Left lung (tissue), 10 donors: ENCODE data around the gene NFKBIL1. TPM values are rescaled to one million over a fixed set of nuclear protein-coding genes. Genes with fewer than 3 reads are reported as not detected.
A peak's percentile ranks its signal among the peaks of the same experiment; 100 is the strongest.

Experiments
- ATAC-seq: fragments of 200-7000 bp; cut with Tn5 transposase; one replicate; pipeline ENCODE4 v1.9.1; 2020; ENCODE audit warnings: moderate library complexity
- DNase-seq, 4 donors: peaks; one replicate each; pipeline ENCODE4 v3.0.0-alpha.2; 2013 to 2020
- H3K27ac ChIP-seq, 2 donors: fragments of 200-600 bp; sonication (generic) in 1 of 2; one replicate each; pipeline versions ENCODE4 v1.5.0 to v1.8.0; 2020 to 2021
- H3K27me3 ChIP-seq, 2 donors: fragments of 200-600 bp; sonication (generic) in 1 of 2; one replicate each; pipeline versions ENCODE4 v1.5.0 to v1.8.0; 2020 to 2021
- H3K36me3 ChIP-seq, 2 donors: fragments of 200-600 bp; sonication (generic) in 1 of 2; one replicate each; pipeline versions ENCODE4 v1.5.0 to v1.8.0; 2020 to 2021
- H3K4me1 ChIP-seq, 2 donors: fragments of 200-600 bp; one replicate each; pipeline ENCODE4 v1.8.0; 2021
- H3K4me3 ChIP-seq, 2 donors: fragments of 200-600 bp; sonication (generic) in 1 of 2; one replicate each; pipeline versions ENCODE4 v1.5.0 to v1.8.0; 2020 to 2021; ENCODE audit warnings: mild to moderate bottlenecking in 1 of 2
- H3K9me3 ChIP-seq, 2 donors: fragments of 200-600 bp; sonication (generic) in 1 of 2; one replicate each; pipeline versions ENCODE4 v1.5.0 to v1.8.0; 2020 to 2021
- intact Hi-C, 2 donors: fragments of 100-400 bp; cut with DNase I; formaldehyde crosslinking; loops; one replicate each; pipeline versions ENCODE4 v1.11.2 to v1.14.2; 2022
- polyA plus RNA-seq, 6 donors: library from polyadenylated mRNA; unstranded; fragments of 120-200 nt; gene quantifications; one replicate each; pipeline ENCODE4 v1.2.1, GENCODE V29; 2013; ENCODE audit not compliant: insufficient read length in 6 of 6
- total RNA-seq, 2 donors: library from RNA; stranded (reverse); fragmentation: NEBNext Ultra II Directional; extraction: Animal tissue kit (Norgen Biotek cat#: 25700); gene quantifications; one replicate each; pipeline ENCODE4 v1.2.1, GENCODE V29; 2021
- TF ChIP-seq, protein P1 (sequence below), 2 donors: fragments of 200-600 bp; sonication (generic) in 1 of 2; IDR thresholded peaks; one replicate each; pipeline versions ENCODE4 v1.5.0 to v1.8.0; 2021; ENCODE audit warnings: antibody characterized with exemption in 2 of 2
- donor health status: DM: no; HTN: yes; CAD: no.
- donor health status: DM: no; HTN: no; CAD: no.

NFKBIL1 gene
- total and polyA plus RNA-seq, 8 donors, result 15.0 to 25.4 (median 18.8) TPM

DNA sequence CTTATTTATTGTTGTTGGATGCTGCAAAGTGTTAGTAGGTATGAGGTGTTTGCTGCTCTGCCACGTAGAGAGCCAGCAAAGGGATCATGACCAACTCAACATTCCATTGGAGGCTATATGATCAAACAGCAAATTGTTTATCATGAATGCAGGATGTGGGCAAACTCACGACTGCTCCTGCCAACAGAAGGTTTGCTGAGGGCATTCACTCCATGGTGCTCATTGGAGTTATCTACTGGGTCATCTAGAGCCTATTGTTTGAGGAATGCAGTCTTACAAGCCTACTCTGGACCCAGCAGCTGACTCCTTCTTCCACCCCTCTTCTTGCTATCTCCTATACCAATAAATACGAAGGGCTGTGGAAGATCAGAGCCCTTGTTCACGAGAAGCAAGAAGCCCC lies 37.4 kb upstream of the NFKBIL1 start:
- no peak for DNase-seq
- Histone ChIP-seq H3K9me3 (no peaks in the 10 kb centered on the region), H3K4me1 (no peaks in the 10 kb centered on the region), H3K27me3 (no peaks in the 10 kb centered on the region), H3K27ac (no peak overlapping the region), H3K36me3 (peaks cover 0 to 62% of the 10 kb centered on the region in 2 donors), H3K4me3 (no peak overlapping the region)
- ATAC-seq, result no peak
- TF ChIP-seq, protein P1, sequence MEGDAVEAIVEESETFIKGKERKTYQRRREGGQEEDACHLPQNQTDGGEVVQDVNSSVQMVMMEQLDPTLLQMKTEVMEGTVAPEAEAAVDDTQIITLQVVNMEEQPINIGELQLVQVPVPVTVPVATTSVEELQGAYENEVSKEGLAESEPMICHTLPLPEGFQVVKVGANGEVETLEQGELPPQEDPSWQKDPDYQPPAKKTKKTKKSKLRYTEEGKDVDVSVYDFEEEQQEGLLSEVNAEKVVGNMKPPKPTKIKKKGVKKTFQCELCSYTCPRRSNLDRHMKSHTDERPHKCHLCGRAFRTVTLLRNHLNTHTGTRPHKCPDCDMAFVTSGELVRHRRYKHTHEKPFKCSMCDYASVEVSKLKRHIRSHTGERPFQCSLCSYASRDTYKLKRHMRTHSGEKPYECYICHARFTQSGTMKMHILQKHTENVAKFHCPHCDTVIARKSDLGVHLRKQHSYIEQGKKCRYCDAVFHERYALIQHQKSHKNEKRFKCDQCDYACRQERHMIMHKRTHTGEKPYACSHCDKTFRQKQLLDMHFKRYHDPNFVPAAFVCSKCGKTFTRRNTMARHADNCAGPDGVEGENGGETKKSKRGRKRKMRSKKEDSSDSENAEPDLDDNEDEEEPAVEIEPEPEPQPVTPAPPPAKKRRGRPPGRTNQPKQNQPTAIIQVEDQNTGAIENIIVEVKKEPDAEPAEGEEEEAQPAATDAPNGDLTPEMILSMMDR (IDR thresholded peaks at IDR 0.05), result no peak
- intact Hi-C loops, result no loop called here

DNA sequence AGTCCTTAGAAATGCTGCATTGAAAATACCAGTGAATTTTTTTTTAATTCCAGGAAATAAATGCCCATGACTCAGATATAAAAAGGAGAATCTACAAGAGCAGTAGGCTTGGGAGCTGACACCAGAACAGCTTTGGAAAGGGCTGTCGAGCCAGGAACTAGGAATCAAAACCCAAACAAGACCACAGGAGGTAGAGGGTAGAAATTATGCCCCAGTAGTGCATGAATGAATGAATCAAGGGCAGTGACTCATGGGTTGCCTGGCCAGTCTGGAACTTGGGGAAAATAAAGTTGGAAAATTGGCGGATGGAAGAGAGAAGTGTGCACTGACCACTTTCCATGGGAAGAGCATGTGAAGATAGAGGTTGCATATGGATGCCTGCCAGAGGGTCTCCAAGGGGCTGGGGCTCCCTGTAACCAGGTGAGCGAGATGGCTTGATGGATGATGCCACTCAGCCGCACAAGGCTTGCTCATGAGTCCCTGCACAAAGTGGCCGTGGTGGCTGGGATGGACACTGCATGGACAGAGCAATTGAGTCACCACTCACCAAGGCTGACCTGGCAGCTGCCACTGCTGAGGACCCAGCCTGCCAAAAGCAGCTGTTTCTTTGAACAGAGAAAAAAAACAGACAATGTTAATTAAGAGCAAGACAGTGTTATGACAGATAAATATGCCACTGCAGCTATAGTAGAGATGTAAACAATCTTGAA lies 33.8 kb upstream of the NFKBIL1 start:
- intact Hi-C loops, result no loop called here
- DNase-seq, result no peak
- TF ChIP-seq, protein P1 (IDR thresholded peaks at IDR 0.05), result no peak
- Histone ChIP-seq H3K9me3 (no peaks in the 10 kb centered on the region), H3K27ac (no peak overlapping the region), H3K36me3 (peaks cover 0 to 29% of the 10 kb centered on the region in 2 donors), H3K4me3 (no peak overlapping the region), H3K27me3 (no peaks in the 10 kb centered on the region), H3K4me1 (peaks cover 0 to 10% of the 10 kb centered on the region in 2 donors)
- no peak for ATAC-seq

DNA sequence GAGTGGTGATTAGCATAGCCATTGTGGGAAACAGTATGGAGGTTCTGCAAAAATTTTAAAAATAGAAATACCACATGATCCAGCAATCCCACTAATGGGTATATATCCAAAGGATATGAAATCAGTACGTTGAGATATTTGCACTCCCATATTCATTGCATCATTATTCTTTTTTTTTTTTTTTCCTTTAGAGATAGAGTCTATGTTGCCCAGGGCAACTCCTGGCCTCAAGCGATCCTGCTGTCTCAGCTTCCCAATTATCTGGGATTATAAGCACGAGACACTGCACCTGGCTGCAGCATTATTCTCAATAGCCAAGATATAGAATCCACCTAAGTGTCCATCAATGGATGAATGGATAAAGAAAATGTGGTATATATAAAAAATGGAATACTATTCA lies 25.6 kb upstream of the NFKBIL1 start:
- H3K27ac ChIP-seq, result no peak overlapping the region
- intact Hi-C loops, result no loop called here
- no peaks in the 10 kb centered on the region for H3K36me3 ChIP-seq
- peaks cover 0 to 2% of the 10 kb centered on the region in 2 donors for H3K4me1 ChIP-seq
- DNase-seq (no peak), ATAC-seq (no peak)
- TF ChIP-seq, protein P1 (IDR thresholded peaks at IDR 0.05), result no peak
- H3K4me3 ChIP-seq, result no peak overlapping the region
- H3K9me3 ChIP-seq, result no peaks in the 10 kb centered on the region
- no peaks in the 10 kb centered on the region for H3K27me3 ChIP-seq

DNA sequence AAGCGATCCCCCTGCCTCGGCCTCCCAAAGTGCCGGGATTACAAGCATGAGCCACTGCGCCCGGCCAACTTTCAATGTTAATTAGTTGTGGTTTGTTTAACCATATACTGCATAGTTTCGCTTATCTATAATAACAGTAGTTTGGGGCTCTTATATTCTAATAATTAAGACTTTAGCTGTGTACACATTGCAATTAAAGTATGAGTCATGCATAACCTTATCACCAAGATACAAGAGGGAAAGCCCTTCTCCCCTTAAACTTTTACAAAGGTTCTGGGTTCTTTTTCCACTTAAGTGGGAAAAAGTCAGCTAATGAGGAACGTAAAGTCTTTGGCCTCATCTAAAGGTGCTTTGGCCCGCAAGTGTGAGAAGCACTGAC lies 21.9 kb upstream of the NFKBIL1 start:
- intact Hi-C loops, result no loop called here
- ATAC-seq, result peak; percentile 21
- H3K4me3 ChIP-seq, result no peak overlapping the region
- DNase-seq, result no peak
- no peaks in the 10 kb centered on the region for H3K9me3 ChIP-seq
- TF ChIP-seq, protein P1 (IDR thresholded peaks at IDR 0.05), result no peak
- no peaks in the 10 kb centered on the region for H3K27me3 ChIP-seq
- H3K4me1 ChIP-seq, result peaks cover 0 to 2% of the 10 kb centered on the region in 2 donors
- peaks cover 0 to 22% of the 10 kb centered on the region in 2 donors for H3K36me3 ChIP-seq
- peak overlapping the region in 1 of 2 donors; percentile 50 for H3K27ac ChIP-seq

DNA sequence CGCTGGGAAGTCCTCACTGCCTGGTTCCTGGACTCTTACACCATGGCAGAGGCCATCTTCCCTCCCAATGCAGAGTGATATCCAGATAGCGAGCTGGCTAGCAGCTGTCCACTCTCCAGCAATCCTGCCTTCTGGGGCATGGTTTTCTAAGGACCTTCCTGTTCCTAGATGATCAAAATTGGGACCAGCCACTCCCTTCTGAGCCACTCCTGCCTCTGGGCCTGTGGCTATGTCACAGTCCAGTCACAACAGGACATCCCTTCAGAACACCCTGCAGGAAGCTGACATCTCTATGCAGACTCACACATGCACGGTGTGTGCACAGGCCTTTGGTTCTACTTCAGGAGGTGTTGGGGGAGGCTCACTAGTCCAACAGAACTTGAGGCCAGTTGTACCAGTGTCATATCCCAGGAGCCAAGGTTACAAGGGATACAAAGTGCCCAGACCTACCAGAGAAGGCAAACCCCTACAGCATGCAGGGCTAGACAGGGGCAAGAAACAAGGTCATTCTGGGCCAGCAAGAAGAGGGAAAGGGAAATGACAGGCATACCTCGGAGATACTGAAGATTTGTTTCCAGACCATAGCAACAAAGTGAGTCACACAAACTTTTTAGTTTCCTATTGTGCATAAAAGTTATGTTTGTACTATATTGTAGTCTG lies 21.3 kb upstream of the NFKBIL1 start:
- H3K9me3 ChIP-seq, result no peaks in the 10 kb centered on the region
- peaks cover 0 to 2% of the 10 kb centered on the region in 2 donors for H3K4me1 ChIP-seq
- H3K27ac ChIP-seq, result peak overlapping the region in 1 of 2 donors; percentile 50
- intact Hi-C loops, result no loop called here
- no peak overlapping the region for H3K4me3 ChIP-seq
- H3K27me3 ChIP-seq, result no peaks in the 10 kb centered on the region
- TF ChIP-seq, protein P1 (IDR thresholded peaks at IDR 0.05), result no peak
- ATAC-seq (peak; percentile 57), DNase-seq (no peak)
- peaks cover 0 to 27% of the 10 kb centered on the region in 2 donors for H3K36me3 ChIP-seq
